GM12891 (cell line): Measurements from ENCODE around the gene BOC.

Experiments used
- POLR2A ChIP-seq: IDR thresholded peaks from 2 replicates; pipeline ENCODE4 v1.6.1; 2011; ENCODE audit warnings: low read depth, low read length, control low read depth
- POLR2AphosphoS5 ChIP-seq: IDR thresholded peaks from 2 replicates; pipeline ENCODE4 v1.6.1; 2011; ENCODE audit warnings: low read depth, low read length, control low read depth

- TF ChIP-seq POLR2AphosphoS5 (no peak), POLR2A (no peak)
Observed at GRCh38 chr3:113242096-113242581, 30.8 kb downstream of the BOC start.
